Hematopoietic multipotent progenitor cell treated with erythropoietin and hydrocortisone succinate and interleukin-3 and kit ligand, for 17 days (in vitro differentiated cells): ENCODE measurements around the gene TRPV5.
A peak's percentile ranks its signal among the peaks of the same experiment; 100 is the strongest.

ENCODE experiments used
- DNase-seq: peaks from one replicate; pipeline ENCODE4 v3.0.0-alpha.2; 2015; ENCODE audit warnings: low spot score

TRPV5 gene

DNA sequence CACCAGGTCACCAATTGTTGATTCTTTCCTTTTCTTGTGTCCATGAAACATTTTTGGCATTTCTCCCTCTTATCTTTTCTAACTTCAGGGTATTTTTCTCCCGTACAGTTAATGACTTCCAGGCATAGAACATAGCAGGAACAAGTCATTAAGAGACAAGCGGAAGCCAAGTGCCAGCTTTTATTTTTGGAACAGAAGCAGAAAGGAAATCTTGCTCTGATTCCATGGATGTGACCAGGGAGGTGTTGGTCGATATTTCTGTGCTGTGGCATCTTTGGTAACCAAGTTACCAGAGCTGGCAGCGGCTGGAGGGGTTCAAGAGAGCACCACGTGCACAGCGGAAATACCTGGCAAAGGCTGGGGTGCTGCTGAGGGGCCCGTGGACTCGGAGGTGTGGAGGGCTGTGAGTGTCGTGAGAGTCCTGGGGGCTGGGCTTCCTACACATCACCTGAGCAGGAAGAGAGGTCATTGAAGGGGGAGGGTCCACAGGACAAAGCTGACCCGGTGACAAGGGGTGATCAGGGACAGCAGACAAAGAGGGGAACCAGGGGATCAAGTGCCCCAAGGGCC is 7.5 kb upstream of the TRPV5 start:
- DNase-seq: no peak

DNA sequence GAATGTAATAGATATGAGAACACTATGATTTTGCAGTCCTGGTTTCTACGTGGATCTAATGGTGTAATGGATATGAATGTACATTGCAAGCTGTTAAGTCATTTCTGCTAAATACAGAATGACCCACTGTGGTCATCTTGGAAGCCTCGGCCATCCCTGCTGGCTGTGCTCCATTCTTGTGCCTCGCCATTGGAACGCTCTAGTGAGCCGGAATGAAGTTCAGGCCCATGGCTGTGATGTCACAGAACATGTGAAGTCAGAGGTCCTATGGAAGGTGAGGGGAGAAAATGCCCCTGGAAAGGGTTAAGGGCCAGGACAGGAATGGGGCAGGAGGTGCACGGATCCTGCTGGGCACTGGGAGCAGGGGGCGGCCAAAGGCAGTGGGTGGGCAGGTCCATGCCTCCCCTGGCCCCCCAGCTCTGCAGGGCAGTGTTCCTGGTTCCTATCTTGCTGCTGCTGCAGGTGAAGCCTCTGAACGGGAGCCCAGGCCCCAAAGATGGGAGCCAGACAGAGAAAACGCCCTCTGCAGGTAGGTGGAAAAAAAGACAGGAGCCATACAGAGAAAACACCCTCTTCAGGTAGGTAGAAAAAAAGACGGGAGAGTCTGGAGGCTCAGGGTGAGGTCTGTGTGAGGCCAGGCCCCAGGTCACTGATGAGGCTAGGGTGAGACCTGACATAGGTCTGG is 5.8 kb upstream of the TRPV5 start, which contains the start of gene LLCFC1:
Gene LLCFC1, plus strand, starts transcription at position 259 of the 685 bp plus-strand sequence. Its CDS starts 138 bp downstream, at position 397.
- DNase-seq: no peak

DNA sequence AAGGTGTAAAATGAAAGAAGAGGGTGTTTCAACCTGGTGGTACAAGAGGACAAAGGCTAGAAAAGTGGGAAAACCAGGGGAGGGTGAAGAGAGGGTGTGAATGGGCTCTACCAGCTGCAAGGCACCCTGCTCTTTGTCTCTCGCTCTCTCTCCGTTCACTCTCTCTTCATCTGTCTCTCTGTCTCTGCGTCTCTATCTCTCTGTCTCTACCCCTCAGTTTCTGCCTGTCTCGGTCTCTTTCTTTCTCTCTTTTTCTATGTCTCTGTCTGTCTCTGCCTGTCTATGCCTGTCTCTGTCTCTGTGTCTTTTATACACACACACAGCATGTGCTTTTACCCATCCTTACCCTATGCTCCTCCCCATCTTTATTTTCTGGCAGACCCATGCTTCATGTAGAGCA is 5.1 kb upstream of the TRPV5 start:
- DNase-seq: no peak

DNA sequence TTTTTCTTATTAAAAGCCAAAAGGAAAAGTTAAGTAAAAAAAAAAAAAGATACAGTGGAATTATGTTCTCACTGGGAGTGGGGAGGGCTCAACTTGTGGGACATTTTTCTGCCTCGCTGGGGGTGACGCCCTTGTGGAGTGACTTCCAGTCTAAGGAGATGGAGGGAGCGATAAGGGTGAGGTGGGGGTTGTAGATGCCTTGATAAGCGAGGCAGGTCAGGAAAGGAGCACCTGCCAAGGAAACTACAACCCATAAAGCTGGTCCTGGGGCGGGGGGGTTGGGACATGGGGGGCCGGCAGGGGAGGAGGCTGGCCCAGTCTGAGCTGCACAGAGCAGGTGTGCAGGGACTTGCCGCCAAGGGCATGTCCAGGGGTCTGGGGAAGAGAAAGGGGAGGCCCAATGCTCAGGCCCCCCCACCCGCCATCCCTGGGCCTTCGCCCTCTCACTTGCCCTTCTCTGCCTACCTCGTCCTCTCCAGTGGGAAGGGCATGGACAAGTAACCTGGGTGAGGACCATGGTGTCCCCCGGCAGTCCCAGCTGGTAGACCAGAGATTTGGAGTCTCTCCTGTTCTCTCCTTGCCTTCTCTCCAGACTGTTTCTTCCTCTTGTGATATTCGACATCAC is 2.5 kb upstream of the TRPV5 start:
- no peak for DNase-seq

DNA sequence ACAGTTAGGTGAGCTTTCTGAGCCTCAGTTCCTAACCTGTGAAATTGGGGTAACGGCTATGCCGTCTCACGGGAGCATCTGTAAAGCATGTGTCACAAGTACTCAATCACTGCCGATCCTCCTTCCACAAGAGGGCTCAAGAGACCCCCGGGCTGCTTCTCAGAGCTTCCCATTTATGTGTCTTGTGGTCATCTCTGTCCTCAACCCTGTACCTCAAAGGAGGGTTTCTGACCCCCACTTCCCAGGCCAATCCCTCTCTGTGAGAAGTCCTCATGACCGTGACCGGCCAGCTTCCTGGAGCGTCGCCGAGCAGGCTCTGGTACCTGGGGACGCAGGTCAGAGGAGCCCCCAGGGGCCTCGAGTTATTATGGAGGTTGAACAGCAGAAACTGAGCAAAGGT is 510 bp upstream of the TRPV5 start:
- no peak for DNase-seq

DNA sequence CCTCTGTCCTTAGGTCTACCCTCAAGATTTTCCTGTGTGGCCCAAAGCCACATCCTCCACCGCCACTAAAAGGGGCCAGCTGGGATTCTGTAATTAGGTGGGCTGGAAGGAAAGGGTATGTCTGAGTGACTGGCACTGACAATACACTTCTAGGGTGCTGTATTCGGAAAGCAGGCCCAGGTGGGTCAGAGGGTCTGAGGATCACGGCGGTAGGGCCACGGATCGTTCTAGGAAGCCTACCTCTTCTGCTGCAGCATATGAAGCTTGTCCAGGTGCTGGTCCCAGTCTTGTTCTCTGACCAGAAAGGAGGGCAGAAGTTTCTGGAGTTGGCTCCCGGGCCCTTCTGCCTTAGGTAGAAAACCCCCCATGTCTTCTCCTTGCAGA is 462 bp downstream of the TRPV5 start:
- no peak for DNase-seq

DNA sequence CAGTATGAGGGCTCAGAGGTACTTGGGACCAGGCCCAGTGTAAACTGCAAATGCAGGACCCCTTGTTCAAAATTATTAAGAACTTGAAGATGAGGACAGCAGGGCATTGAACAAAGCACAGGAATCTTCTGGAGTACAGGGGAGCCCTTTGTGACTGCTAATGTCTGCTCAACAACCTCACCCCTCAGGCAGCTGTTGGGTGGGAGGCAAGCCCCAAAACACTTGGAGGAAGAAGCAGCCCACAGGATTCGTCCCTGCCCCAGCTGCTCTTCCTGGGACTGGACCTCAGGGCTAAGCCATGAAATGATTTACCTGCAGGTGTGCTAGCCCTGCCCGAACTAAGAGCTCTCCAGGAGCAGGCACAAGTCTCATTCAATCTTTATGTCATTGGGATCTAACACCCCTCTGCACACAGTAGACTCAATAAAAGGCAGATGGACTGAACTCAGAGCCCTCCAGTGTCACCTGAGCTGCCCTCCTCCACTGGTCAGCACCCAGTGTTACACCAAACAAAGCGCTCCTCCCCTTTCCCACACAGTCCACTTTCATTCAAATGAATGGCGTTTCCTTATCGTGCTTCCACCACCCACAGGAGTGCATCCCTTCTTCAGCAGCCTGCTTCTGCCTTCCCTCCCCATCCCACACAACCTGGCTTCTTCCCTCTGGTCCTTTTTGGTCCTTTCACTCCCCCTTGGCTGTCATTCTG is 1.0 kb downstream of the TRPV5 start:
- DNase-seq: no peak

DNA sequence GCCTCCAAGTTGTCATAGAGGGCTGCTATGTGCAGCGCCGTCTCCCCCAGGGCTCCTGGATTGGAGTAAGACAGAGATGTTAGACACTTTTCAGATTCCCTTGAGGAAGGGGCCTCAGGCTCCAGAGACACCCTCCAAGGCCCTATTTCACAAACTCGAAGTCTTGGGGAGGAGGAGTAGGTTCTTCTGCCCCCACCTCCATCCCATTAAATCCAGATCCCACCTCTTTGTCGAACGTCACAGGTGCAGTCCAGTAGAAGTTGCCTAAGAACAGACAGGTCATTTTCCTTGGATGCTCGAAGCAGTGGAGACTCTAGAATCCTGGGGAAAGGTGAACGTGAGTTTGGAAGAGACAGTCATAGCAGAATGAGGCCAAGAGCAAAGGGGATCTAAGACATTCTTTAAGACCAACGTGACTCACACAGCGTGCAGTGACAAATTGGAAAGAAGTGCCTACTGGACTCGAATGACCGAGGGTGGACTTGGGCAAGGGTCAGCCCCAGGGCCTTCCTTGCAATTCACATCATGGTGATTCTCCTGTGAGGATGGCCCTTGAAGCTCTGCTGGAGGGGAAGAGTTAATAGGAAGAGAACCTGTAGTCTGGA is 3.3 kb downstream of the TRPV5 start:
- no peak for DNase-seq

DNA sequence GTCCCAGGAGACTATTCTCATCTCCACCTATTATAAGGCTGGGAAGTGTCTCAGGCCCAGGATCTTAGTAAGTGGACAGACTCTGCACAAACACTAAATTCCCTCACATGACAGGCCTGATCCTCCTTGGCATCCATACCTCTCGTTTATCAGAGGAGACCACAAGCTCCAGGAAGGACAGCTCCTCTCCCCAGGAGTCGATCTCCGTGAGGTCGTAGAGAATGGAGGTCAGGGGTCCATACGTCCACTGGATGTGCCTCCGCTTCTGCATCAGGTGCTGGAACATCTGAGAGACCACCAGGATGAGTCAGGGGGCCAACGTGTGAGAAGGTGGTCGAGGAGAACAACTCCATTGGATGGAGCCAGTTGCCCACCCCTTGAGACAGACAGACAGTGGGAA is 5.6 kb downstream of the TRPV5 start:
- DNase-seq: no peak

DNA sequence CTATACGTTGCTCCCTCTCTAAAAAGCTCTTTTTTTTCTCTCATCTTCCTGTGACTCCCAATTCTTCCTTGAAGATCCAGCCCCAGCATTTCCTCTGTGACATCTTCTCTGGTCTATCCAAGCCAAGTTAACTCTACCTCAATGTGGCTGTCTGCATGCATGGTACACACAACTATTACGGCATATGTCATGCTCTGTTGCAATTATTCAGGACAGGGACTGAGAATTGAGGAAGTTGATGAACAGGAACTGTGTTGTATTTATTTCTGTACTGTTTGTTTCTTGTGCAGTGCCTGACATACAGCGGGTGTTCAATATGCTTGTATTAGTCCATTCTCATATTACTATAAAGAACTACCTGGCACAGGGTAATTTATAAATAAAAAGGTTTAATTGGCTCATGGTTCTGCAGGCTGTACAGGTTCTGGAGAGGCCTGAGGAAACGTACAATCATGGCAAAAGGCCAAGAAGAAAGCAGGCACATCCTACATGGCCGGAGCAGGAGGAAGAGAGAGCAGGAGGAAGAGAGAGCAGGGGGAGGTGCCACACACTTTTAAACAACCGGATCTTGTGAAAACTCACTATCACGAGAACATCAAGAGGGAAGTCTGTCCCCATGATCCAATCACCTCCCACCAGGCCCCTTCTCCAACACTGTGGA is 6.3 kb downstream of the TRPV5 start:
- DNase-seq: no peak

DNA sequence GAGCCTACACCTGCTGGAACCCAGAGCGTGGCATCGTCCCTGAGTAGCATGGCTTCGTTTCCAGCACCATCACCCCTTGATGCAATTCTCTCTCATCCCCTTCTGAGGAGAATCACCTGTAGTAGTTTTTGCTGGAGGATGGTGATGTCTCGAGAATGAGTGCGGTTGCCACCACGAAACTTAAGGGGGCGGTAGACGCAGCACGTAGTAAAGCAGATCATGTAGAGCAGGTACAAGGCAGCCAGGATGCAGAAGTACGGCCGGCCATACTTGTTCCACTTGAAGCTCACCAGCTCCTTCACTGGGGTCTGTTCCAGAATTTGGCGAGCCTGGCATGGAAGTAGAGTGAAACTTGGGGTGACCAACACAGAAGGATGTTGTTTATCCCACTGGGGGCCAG is 8.1 kb downstream of the TRPV5 start:
- peak; percentile 32 for DNase-seq

DNA sequence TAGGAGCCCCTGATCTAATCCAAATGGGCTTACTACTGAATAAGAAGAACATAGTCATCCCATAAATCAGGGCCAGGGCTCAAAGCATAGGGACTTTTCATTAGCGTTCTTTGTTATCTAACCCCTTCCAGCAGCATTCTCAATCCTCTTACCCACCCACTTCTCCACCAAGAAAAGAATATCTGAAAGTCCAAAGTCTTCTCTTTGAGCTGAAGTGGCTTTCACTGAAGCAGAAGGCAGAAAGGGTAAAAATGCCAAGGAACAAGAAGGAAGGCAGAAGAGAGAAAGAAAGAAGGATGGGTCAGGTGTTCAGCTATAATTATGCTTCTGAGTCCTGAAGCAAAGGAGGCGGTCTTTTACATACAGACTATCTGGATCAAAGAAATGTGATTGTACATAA is 10.2 kb downstream of the TRPV5 start:
- DNase-seq: no peak

DNA sequence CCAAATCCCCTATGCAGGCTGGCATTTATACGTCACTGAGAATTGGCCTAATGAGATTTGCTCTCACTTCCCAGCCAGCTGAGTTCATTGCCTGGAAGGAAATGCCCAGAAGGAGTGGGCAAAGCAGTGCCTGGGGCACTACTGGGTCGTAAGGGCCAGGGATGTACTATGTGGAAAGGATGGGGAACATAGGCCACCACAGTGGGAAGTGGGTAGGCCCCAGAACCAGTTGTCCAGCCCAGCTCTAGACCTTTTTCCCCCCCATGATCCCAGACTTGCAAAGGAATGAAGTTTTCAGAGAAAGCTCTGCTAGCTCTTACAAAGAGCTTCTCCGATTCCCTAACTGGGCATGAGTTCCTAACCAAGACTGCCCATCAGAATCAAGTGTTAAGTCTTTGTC is 13.9 kb downstream of the TRPV5 start:
- no peak for DNase-seq

DNA sequence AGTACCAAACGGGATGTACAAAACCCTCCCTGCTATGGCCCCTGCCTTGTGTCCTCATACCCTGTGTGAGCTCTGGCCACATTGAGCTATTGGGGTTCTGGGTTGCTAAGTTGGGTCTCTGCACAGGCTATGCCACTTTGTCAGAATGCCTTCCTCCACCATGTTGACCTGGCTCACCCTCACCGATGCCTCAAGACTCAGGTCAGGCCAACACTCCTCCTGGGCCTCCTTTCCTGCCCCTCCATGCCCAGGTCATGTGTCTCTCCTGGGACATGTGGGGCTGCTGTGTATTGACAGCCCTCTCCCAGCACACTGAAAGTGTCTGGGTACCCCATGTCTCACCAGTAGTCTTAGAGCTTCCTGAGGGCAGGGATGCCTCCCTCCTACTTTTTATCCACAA is 14.6 kb downstream of the TRPV5 start:
- no peak for DNase-seq

DNA sequence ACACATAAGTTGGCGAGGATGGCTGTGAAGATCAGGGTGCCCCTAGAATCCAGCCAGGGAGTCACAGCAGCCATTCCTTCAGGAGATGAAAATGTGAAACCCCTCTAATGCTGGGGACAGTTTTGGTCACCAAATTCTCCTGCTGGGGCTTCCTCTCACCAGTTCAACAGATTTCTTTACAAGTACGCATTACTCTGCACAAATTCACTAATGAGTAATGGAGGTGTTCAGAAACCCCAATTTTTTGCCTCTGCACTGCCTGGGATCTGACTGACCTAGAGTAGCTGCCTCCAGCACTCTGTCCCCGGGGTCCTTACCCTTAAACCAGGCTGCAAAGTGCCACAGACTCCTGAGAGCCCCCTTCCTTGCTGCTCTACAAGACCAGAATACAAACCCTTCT is 16.1 kb downstream of the TRPV5 start:
- DNase-seq: no peak

DNA sequence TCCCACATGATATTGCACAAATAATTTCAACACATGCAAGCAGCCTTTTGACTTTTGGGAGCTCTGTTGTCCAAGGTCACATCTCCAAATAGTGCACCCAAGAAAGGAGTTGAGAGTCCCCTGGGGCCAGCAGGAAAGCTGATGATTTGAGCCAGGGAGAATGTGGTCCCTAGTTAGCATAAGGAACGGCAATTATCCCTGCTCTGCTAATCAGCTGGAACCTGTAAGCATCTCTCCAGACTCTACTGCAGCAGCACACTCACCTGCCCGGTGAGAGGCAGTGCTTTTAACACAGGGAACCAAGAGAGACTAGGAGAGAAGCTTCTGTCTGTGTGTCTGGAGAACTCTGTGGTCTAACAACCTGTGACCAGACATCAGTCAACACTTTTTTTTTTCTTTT is 17.0 kb downstream of the TRPV5 start:
- DNase-seq: no peak

DNA sequence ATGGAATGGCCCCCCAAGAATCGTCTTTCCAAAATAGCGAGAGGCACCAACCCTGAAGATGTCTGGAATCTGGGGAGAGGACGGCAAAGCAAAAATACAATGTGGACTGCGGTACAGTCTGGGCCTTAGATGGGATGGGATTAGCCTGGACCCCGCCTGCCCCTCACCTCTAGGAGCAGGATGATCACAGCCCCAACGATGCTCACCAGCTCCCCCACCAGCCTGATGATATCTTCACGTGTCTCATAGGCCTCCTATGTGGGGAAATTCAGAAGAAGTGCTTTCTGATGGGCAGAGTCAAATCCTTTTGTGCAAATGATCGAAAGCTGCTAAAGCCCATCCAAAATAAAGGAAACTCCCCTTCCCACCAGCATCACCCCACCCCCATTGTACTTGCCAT is 18.2 kb downstream of the TRPV5 start:
- no peak for DNase-seq

DNA sequence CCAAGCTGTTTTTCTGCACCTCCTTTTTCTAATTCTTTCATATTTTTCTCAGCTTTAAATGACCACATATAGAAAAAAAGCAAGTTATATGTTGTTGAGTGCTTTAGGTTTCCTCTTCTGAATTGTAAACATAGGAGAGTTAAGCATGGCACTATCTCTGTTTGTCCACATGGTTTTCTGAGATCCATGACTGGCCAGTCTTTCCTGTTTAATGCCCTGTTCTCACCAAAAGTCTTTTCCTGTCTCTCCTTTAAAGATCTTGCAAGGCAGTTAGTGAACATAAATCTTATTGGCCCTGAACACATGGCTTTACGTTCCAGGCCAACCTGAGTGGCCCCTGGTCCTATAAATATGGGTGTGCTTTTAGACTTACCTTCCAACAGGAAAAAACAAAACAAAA is 19.4 kb downstream of the TRPV5 start:
- no peak for DNase-seq

DNA sequence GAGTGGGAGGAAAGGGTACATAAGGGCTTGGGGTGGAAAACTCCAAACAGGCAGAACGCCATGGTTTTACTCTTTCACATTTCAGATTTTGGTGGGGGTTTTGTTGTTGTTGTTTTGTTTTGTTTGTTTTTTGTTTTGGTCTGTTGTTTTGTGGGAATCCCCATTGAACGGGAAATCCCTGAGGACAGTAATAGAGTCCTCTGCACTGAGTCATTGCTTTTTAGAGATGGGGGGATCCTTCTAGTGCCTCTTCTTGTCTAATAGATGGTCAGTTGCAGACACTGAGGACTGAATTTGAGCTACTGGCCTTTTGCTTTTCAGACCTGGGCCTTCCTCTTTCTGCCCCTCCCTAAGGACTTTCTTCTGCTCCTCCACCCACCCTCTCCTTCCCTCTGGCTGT is 20.0 kb downstream of the TRPV5 start:
- DNase-seq: no peak

DNA sequence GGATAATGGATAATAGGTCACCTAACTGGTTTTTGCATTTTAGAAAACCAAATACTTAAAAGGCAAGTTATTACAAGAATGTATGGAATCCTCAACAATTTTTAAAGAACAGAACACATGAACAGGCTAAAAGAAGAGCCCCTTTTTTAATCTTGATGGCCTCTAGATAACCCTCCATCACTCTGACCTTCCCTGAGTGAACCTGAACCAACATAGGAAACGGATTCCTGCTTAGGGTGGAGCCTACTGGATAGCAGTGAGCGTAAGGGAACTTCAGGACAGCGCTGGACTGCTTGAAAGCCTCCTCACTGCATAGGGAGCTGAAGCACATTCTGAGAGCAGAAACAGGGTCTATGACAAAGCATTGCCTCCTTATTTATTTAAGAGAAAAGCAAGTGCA is 20.5 kb downstream of the TRPV5 start:
- no peak for DNase-seq

DNA sequence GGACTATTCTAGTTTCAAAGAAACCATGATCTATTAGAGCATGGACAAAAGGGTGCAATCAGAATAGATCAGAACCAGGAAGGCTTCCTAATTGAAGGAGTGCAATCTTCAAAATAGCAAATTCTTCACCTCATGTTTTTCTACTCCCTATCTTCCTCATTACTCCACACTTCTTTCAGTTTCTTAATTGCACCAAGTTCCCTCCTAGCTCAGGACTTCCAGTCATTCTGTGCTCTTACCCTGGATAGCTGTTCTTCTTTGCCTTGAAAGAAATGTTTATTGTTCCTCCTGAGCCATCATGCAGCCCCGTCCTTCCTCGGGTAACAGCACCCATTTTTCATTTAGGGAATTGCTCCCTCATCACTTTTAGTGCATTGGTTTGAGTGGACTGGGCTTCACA is 23.1 kb downstream of the TRPV5 start:
- DNase-seq: no peak

DNA sequence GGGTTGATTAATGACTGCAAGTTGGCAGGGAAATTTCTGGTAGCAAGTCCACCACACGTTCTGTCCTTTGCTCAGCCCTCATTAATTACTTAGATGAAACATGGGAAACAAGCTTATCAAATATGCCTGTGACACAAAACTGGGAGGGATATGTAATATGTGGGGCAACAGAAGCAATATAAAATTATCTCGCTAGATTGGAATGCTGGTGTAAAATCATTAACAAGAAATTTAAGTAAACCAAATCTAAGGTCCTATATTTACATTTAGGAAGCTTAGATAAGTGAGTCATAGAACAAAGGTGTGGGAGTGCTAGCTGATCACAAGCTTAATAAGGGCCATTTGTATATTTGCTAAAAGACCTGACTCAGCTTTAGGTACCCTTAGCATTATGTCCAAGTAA is 23.5 kb downstream of the TRPV5 start:
- DNase-seq: no peak
